Stimulated activated CD8-positive, alpha-beta memory T cell treated with anti-CD3 and anti-CD28 coated beads, Interleukin-2, amount 100 ng/mL, for 48 hours (primary cell): ENCODE measurements around the gene IGSF21.
"Not testable (repeated sequence)": the region's sequence is repeated elsewhere in the genome, so short reads cannot be mapped to it uniquely, and the experiment has no call there.

Experiments used
- DNase-seq, 2 donors: peaks; one replicate each; pipeline ENCODE4 v3.0.0-alpha.2; 2020; ENCODE audit warnings: low read depth in 2 of 2

IGSF21 gene

DNA sequence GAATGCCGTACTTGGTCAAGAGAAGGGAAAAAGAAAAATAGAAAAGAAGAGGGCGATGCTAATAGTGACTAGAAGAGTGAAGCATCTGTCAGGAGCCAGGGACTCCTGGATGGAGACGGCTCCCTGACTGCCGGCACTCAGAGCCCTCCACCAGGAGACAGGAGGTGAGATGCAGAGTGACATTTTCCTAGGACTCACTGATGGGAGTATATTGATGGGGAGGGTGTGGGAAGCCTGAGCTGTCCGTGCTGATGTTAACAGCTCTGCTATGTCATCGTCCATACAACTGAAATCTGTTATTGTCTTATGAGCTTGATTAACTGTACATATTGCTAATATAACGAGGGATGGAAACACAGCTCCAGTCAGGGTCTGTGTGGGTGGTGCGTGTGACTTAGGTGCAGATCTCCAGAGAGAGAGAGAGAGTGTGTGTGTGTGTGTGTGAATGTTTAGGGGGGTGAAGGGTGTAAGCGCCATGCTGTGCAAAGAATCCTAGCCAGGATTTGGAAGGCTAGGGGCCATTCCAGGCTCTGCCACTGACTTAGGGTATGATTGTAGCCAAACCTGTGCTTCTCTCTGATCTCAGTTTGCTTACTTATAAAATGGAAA lies 250.1 kb downstream of the IGSF21 start:
- DNase-seq: no peak

- DNase-seq: no peak
These were observed 251.0 kb downstream of the IGSF21 start for GRCh38 chr1:18358600-18358999.

DNA sequence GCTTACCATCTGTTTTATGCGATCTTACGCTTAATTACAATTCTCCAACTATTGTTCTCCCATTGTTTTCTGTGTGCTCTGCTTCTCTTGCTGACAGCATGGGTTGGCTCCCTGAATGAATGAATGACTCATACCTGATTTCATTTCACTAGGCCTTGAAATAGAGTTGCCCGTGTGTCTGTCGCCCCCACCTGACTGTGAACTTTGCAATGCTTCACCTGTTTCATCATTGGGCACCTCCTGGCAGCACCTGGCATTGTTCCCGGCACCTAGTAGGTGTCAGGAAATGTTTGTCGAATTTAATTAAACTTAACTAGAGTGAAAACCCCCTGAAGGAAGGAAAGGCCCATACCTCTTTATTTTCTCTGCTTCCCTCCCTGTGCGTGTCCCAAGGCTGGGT lies 252.7 kb downstream of the IGSF21 start:
- no peak for DNase-seq

DNA sequence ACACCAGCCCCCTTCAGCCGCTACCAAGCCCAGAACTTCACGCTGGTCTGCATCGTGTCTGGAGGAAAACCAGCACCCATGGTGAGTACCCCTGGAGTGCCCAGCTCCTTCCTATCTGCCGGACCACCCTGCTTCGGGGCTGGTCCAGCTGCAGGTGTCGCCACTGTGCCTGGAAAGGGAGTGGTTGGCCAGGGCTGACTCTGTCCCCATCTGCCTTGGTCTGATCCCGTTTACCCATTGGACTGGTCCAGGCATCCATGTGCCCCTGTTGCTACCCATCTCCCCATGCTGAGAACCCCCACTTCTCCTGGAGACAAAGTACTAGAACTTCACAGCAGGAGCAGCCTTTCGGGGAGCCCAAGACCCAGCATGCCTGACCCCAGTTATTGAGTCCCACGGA lies 254.6 kb downstream of the IGSF21 start:
- DNase-seq: no peak

GRCh38 chr1:18363436-18363835 lies 255.8 kb downstream of the IGSF21 start:
- DNase-seq: no peak

GRCh38 chr1:18365099-18365705 lies 257.6 kb downstream of the IGSF21 start:
- no peak for DNase-seq

DNA sequence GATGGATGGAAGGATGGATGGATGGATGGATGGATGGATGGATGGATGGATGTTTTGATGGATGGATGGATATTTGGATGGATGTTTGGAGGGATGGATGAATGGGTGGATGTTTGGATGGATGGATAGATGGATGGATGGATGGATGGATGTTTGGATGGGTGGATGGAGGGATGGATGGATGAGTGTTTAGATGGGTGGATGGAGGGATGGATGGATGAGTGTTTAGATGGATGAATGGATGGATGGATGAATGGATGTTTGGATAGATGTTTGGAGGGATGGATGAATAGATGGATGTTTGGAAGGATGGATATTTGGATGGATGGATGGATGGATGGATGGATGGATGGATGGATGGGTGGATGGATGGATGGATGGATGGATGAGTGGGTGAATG lies 264.9 kb downstream of the IGSF21 start:
- not testable (repeated sequence) for DNase-seq

GRCh38 chr1:18373151-18373550 lies 265.6 kb downstream of the IGSF21 start:
- DNase-seq: no peak

DNA sequence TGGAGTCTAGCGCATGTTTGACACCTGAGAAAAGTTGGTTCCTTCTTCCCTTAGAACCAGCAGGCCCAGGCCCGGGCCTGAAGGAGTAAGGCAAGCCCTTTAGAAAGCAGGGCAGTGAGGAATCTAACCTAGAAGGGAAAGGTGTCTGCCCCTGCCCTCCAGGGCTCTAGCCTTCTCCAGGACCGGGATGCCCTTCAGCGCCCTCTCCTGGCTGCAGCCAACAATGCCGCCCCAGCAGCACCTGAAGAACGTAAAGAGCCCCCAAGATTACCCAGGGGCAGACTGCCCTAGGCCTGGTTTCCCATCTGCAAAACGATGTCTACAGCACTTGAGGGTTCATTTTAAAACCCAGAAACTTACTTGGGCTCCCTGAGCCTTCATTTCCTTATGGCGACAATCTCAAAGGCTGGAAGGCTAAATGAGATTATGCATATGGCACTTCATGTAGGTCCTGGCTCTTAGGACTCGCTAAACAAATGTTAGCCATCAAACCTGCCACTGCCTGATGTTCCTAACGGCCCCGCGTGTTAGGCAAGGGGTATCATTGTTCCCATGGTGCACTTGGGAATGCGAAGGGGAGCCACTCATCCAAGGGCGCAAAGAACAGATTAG lies 266.4 kb downstream of the IGSF21 start:
- peak in 1 of 2 donors; percentile 1 for DNase-seq

- no peak for DNase-seq
These were observed 269.1 kb downstream of the IGSF21 start for GRCh38 chr1:18376661-18377060.

DNA sequence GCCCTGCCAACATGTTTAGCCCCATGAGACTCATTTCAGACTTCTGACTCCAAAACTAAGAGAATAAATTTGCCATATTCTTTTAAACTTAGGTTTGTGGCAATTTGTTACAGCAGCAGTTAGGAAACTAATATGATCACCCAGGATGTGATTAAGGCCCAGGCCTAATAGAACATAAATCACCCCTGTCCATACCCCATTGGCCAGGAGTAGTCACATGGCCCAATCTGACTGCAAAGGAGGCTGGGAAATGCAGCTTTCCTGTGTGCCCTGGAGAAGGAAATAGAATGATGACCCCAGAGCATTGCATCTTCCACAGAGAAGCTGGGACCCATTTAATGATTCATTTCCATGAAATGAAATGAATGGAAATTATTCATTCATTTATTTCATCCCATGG lies 272.7 kb downstream of the IGSF21 start:
- DNase-seq: no peak

- DNase-seq: no peak
These were observed 276.5 kb downstream of the IGSF21 start for GRCh38 chr1:18384059-18384458.

GRCh38 chr1:18384471-18384870 lies 276.9 kb downstream of the IGSF21 start:
- DNase-seq: no peak

DNA sequence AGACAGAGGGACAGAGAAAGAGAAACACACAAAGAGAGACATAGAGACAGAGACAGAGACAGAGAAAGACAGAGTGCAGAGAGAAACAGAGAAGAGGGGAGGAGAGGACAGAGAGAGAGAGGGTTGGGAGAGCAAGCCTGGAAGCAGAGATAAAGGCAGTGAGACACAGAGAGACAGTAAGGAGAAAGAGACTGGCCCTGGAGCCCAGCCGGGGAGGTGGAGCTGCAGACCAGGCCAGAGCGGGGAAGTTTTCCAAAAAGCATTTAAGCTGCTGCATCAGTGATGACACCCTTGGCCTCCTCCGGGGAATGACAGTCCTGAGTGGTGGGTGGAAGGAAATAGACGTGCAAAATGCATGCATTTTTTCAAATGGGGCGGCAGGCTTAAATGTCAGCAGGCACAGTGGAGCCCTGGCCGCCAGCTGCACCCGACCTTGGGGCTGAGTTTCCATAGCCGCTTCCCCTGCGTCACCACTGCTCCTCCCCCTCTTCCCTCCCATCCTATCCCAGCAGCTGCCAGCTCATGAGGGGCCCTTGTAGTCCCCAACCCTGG lies 277.7 kb downstream of the IGSF21 start:
- no peak for DNase-seq

- no peak for DNase-seq
These were observed 279.0 kb downstream of the IGSF21 start for GRCh38 chr1:18386591-18386990.

- DNase-seq: no peak
These were observed 279.7 kb downstream of the IGSF21 start for GRCh38 chr1:18387307-18387706.

DNA sequence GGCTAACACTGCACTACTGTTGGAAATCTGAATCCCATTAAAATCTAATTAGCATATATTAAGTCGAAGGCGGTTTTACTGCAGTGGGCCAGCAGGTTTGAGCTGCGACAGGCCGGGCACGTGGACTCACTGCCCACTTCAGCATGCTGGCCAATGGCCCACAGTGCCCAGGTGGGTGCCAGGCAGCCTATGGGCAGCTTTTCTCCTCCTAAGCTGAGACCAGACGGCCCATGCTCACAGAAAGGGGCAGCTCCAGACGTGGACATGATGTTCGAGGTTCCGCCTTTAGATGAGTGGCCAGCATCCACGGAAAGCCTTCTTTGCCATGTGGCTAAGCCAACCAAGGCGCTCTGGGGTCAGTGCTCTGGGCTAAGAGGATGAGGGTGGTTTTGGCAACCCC lies 283.4 kb downstream of the IGSF21 start:
- no peak for DNase-seq

GRCh38 chr1:18394563-18395156 lies 287.1 kb downstream of the IGSF21 start:
- DNase-seq: no peak

- DNase-seq: no peak
These were observed 288.8 kb downstream of the IGSF21 start for GRCh38 chr1:18396247-18396980.

GRCh38 chr1:18397641-18398040 lies 290.0 kb downstream of the IGSF21 start:
- no peak for DNase-seq

DNA sequence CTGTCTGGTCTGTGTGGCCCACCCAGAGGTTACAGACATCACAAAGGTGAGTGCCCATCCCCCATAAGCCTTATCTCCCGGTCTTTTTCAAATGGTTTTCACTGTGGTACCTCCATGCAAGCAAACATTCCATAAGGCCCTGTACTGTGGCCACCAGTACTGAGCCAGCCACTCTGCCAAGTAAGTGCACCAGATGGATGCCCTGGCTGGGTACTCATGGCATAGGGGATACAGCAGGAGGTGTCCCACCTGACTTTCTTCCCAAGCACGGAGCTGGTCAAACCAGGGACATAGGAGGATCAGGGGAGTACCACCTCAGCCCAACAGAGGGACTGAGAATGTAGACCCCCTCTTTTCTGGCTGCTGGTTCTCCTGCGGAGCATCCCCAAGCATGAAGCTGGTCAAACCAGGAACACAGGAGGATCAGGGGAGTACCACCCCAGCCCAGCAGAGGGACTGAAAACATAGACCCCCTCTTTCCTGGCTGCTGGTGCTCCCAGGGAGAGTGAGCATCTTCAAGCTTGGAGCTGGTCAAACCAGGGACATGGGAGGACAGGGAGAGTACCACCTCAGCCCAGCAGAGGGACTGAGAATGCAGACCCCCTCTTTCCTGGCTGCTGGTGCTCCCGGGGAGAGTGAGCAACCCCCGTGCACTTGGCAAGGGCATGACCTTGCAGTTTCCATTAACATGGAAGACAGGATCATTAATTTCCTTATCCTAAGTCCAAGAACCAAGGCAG lies 291.4 kb downstream of the IGSF21 start:
- no peak for DNase-seq
